ENCODE data around the gene BLZF1. TPM values are rescaled to one million over a fixed set of nuclear protein-coding genes. Genes with fewer than 3 reads are reported as not detected.

Gene BLZF1
- total RNA-seq, 5 donors from 2014 or later (not counting 1 experiment from before 2014, with no cell fraction given) = 11.4 to 16.6 (median 15.6) TPM

DNA sequence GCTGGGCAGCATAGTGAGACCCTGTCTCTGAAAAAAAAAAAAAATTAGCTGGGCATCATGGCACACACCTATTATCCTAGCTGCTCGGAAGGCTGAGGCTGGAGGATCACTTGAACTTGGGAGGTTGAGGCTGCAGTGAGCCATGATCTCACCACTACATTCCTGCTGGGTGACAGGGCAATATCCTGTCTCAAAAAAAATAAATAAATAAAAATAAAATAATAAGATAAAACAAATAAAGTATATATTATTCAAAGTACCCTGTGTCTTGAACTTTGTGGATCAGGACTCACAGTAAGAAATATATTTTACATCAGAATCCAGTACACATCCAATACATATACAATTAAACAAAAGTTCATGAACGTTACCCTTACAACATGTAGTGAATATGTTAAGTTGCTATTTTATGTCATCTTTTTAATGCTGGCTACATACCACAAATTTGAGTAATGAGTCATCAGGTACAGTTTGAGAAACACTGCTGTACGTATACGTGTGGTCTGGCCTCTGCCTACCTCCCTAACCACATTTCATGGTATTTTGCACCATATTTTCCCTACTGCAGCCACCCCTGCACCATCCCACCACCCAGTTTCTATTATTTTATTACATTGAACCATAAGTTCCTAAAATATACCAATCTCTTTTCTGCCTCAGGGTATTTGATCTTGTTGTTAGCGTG is 4.8 kb upstream of the BLZF1 start:
- peaks cover 3% of the 10 kb centered on the region for H3K36me3 Mint-ChIP-seq
- H3K4me1 Mint-ChIP-seq = peaks cover 19 to 26% (median 23%) of the 10 kb centered on the region in 3 donors
- peaks cover 0 to 6% (median 5%) of the 10 kb centered on the region in 3 donors for H3K9me3 Mint-ChIP-seq
- Histone ChIP-seq H3K4me1 (ENCODE audit: control insufficient read depth in 1 of 2, extremely low read depth in 1 of 2, insufficient read depth in 2 of 2, low read length in 2 of 2) (peaks cover 4 to 5% of the 10 kb centered on the region in 2 experiments), H3K36me3 (ENCODE audit: control insufficient read depth in 2 of 2, extremely low read depth in 1 of 2, insufficient read depth in 1 of 2, low read length in 1 of 2) (peaks cover 0 to 3% of the 10 kb centered on the region in 2 donors), H3K4me3 (ENCODE audit: control insufficient read depth in 1 of 2, extremely low read depth in 1 of 2, low read length in 1 of 2) (no peak overlapping the region), H3K27me3 (replicated peaks in 1 of 2; ENCODE audit: control insufficient read depth in 2 of 2, extremely low read depth in 1 of 2, insufficient read depth in 2 of 2, low read length in 1 of 2) (no peaks in the 10 kb centered on the region), H3K9me3 (peaks cover 2% of the 10 kb centered on the region), H3K27ac (ENCODE audit: low read length) (no peak overlapping the region)
- peak overlapping the region; percentile 71 to 76 for H3K27ac Mint-ChIP-seq
- ATAC-seq (replicated peaks in 1 of 4) (no peak), DNase-seq (peak in 2 of 35 experiments; percentile 1 to 34)
- no peak overlapping the region for H3K4me3 Mint-ChIP-seq
- 27% methylated on average over 2 of the region's 5 CpGs for WGBS (ENCODE audit: insufficient coverage)
- POLR2A ChIA-PET = interaction anchor here in 1 of 2 donors (0.7 kb wide), 1 partner anchor 12 kb away, joined by 6 read pairs; no protein-coding TSS in a partner anchor
- CTCF ChIA-PET = interaction anchor here (0.7 to 1.4 kb wide), 2 partner anchors 15 to 1865 kb away, joined by 3 to 5 read pairs; no protein-coding TSS in a partner anchor
- no peaks in the 10 kb centered on the region for H3K27me3 Mint-ChIP-seq

DNA sequence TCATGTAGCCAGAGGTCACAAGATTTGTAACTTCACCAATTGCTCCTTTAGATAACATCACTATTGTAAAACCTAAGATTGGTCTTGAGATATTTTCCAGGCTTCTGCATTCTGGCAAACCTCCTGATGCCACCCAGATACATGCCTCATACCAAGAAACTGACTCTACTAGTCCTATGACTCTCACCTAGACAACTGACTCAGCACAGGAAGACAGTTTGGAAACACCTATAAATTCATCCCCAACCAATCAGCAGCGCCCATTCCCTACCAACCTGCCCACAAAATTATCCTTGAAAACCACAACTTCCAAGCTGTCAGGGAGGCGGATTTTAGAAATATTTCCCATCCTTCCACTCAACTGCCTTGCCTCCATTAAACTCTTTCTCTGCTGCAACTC is 3.0 kb upstream of the BLZF1 start:
- H3K9me3 ChIP-seq = peaks cover 2% of the 10 kb centered on the region
- H3K4me1 Mint-ChIP-seq = peaks cover 19 to 34% (median 32%) of the 10 kb centered on the region in 3 donors
- H3K4me1 ChIP-seq (ENCODE audit: control insufficient read depth in 1 of 2, extremely low read depth in 1 of 2, insufficient read depth in 2 of 2, low read length in 2 of 2) = peaks cover 4 to 17% of the 10 kb centered on the region in 2 experiments
- H3K27me3 ChIP-seq (replicated peaks in 1 of 2; ENCODE audit: control insufficient read depth in 2 of 2, extremely low read depth in 1 of 2, insufficient read depth in 2 of 2, low read length in 1 of 2) = no peaks in the 10 kb centered on the region
- WGBS (ENCODE audit: insufficient coverage) = 88% methylated on average over 2 of the region's 2 CpGs
- H3K27ac Mint-ChIP-seq = no peak overlapping the region
- no peak for ATAC-seq (replicated peaks in 1 of 4)
- peaks cover 0 to 3% of the 10 kb centered on the region in 2 donors for H3K36me3 ChIP-seq (ENCODE audit: control insufficient read depth in 2 of 2, extremely low read depth in 1 of 2, insufficient read depth in 1 of 2, low read length in 1 of 2)
- H3K27ac ChIP-seq (ENCODE audit: low read length) = no peak overlapping the region
- no peak overlapping the region for H3K4me3 ChIP-seq (ENCODE audit: control insufficient read depth in 1 of 2, extremely low read depth in 1 of 2, low read length in 1 of 2)
- no peak for DNase-seq
- no peaks in the 10 kb centered on the region for H3K27me3 Mint-ChIP-seq
- H3K4me3 Mint-ChIP-seq = no peak overlapping the region
- ChIA-PET CTCF (interaction anchor here in 1 of 2 donors (0.7 to 1.0 kb wide), 2 partner anchors 26 to 924 kb away, joined by 3 read pairs; no protein-coding TSS in a partner anchor), POLR2A (no interaction called here)
- H3K9me3 Mint-ChIP-seq = peaks cover 0 to 6% (median 5%) of the 10 kb centered on the region in 3 donors
- peaks cover 6% of the 10 kb centered on the region for H3K36me3 Mint-ChIP-seq

DNA sequence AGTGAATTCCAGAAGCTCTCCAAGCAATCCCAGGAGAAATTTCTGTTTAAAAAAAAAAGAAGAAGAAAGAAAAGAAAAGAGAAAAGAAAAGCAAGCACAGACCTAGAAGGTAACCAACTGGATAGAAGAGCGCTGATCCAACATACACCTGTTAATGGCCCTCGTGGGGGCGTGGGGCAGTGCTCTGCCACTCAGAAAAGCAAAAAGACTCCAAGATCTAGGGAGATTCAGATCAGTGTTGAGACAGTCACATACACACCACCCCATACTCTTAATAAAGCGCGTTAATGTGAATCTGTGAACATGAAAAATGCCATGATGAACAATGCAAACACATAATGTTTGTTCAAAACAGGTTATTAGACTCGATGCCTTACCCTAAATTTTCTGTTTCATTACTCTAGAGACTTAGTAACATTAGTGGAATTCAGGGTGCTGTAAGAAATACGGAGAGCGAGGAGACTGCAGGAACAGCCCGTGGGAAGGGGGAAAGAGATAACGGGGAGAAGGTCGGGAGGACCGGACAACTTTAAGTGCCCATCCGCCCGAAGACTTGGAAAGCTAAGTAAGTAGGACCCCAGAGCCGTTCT is 804 bp upstream of the BLZF1 start:
- Mint-ChIP-seq H3K9me3 (peaks cover 0 to 6% (median 5%) of the 10 kb centered on the region in 3 donors), H3K4me1 (peaks cover 21 to 46% (median 41%) of the 10 kb centered on the region in 3 donors), H3K27ac (no peak overlapping the region), H3K4me3 (no peak overlapping the region), H3K36me3 (peaks cover 20% of the 10 kb centered on the region), H3K27me3 (no peaks in the 10 kb centered on the region)
- ATAC-seq (replicated peaks in 1 of 4) (no peak), DNase-seq (peak in 1 of 35 experiments; percentile 7)
- POLR2A ChIA-PET = interaction anchor here in 1 of 2 donors (0.6 to 1.1 kb wide), 2 partner anchors 527 to 1024 kb away, joined by 3 to 4 read pairs; partner anchors contain the start of gene SCYL3
- Histone ChIP-seq H3K4me3 (ENCODE audit: control insufficient read depth in 1 of 2, extremely low read depth in 1 of 2, low read length in 1 of 2) (peak overlapping the region; percentile 69 to 77), H3K4me1 (ENCODE audit: control insufficient read depth in 1 of 2, extremely low read depth in 1 of 2, insufficient read depth in 2 of 2, low read length in 2 of 2) (peaks cover 4 to 31% of the 10 kb centered on the region in 2 experiments), H3K27me3 (replicated peaks in 1 of 2; ENCODE audit: control insufficient read depth in 2 of 2, extremely low read depth in 1 of 2, insufficient read depth in 2 of 2, low read length in 1 of 2) (no peaks in the 10 kb centered on the region), H3K27ac (ENCODE audit: low read length) (peak overlapping the region; percentile 84), H3K9me3 (peaks cover 2% of the 10 kb centered on the region), H3K36me3 (ENCODE audit: control insufficient read depth in 2 of 2, extremely low read depth in 1 of 2, insufficient read depth in 1 of 2, low read length in 1 of 2) (peaks cover 0 to 7% of the 10 kb centered on the region in 2 donors)
- CTCF ChIA-PET = interaction anchor here (0.6 to 3.0 kb wide), 7 partner anchors 18 to 1024 kb away, joined by 3 to 31 read pairs (median 3); partner anchors contain the start of gene METTL18 (in 1 of the 2)
- WGBS (ENCODE audit: insufficient coverage) = 0% methylated on average over 1 of the region's 15 CpGs

DNA sequence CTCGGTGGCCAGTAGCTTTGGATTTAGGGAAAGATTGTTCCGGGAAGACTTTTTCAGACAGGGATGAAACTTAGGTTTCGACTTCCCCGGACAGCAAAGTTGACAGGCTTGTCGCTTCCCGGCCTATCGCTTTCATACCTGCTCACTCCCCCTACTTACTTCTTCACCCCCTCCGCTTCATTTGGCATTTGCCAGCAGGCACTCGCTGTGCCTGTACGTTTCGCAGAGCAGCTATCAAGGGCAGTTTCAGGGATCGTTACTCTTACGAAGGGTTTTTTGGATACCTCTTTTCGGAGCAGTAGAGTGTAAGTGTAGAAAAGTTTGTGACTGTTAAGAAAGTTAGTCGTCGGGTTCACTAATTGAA is 393 bp downstream of the BLZF1 start:
- Histone ChIP-seq H3K4me3 (ENCODE audit: control insufficient read depth in 1 of 2, extremely low read depth in 1 of 2, low read length in 1 of 2) (peak overlapping the region; percentile 69 to 77), H3K36me3 (ENCODE audit: control insufficient read depth in 2 of 2, extremely low read depth in 1 of 2, insufficient read depth in 1 of 2, low read length in 1 of 2) (peaks cover 0 to 4% of the 10 kb centered on the region in 2 donors), H3K9me3 (peaks cover 2% of the 10 kb centered on the region), H3K27me3 (replicated peaks in 1 of 2; ENCODE audit: control insufficient read depth in 2 of 2, extremely low read depth in 1 of 2, insufficient read depth in 2 of 2, low read length in 1 of 2) (no peaks in the 10 kb centered on the region), H3K27ac (ENCODE audit: low read length) (peak overlapping the region; percentile 84), H3K4me1 (ENCODE audit: control insufficient read depth in 1 of 2, extremely low read depth in 1 of 2, insufficient read depth in 2 of 2, low read length in 2 of 2) (peaks cover 4 to 31% of the 10 kb centered on the region in 2 experiments)
- WGBS (ENCODE audit: insufficient coverage) = under 1% methylated on average over 13 of the region's 16 CpGs
- ATAC-seq (replicated peaks in 1 of 4) (no peak), DNase-seq (peak in 25 of 35 experiments; percentile 2 to 54 (median 13))
- peaks cover 0 to 6% (median 5%) of the 10 kb centered on the region in 3 donors for H3K9me3 Mint-ChIP-seq
- ChIA-PET POLR2A (interaction anchor here (0.6 to 1.1 kb wide), 2 partner anchors 525 to 526 kb away, joined by 3 to 4 read pairs; partner anchors contain the start of gene SCYL3 (in 1 of the 2)), CTCF (interaction anchor here (0.6 to 3.0 kb wide), 7 partner anchors 19 to 1026 kb away, joined by 3 to 31 read pairs (median 3); no protein-coding TSS in a partner anchor)
- peaks cover 24% of the 10 kb centered on the region for H3K36me3 Mint-ChIP-seq
- H3K4me1 Mint-ChIP-seq = peaks cover 25 to 41% (median 36%) of the 10 kb centered on the region in 3 donors
- H3K4me3 Mint-ChIP-seq = no peak overlapping the region
- H3K27me3 Mint-ChIP-seq = no peaks in the 10 kb centered on the region
- H3K27ac Mint-ChIP-seq = no peak overlapping the region

DNA sequence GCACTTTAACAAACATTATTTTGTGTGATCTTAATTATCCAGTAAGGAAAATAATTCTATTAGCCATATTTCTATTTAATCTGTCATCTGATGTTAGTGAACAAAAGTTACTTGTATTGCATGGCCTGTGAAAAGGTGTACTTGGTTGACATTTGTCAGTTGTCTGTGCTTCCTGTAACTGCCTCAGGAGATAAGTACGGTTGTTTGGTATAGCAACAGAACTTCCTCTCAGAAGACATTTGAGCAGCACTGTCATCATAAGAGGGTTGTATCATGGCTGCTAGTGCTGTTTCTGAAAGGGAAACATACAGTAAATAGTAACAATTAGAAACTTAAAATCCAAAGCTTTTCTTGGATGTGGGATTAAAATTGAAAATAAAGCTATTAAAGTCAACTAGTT is 3.4 kb downstream of the BLZF1 start:
- Mint-ChIP-seq H3K27me3 (no peaks in the 10 kb centered on the region), H3K36me3 (peaks cover 31% of the 10 kb centered on the region), H3K27ac (no peak overlapping the region), H3K9me3 (no peaks in the 10 kb centered on the region), H3K4me1 (peaks cover 16 to 31% (median 30%) of the 10 kb centered on the region in 3 donors), H3K4me3 (no peak overlapping the region)
- ATAC-seq (replicated peaks in 1 of 4) (no peak), DNase-seq (peak in 1 of 35 experiments; percentile 33)
- Histone ChIP-seq H3K27ac (ENCODE audit: low read length) (peak overlapping the region; percentile 4), H3K9me3 (no peaks in the 10 kb centered on the region), H3K4me1 (ENCODE audit: control insufficient read depth in 1 of 2, extremely low read depth in 1 of 2, insufficient read depth in 2 of 2, low read length in 2 of 2) (peaks cover 4 to 31% of the 10 kb centered on the region in 2 experiments), H3K4me3 (ENCODE audit: control insufficient read depth in 1 of 2, extremely low read depth in 1 of 2, low read length in 1 of 2) (no peak overlapping the region), H3K36me3 (ENCODE audit: control insufficient read depth in 2 of 2, extremely low read depth in 1 of 2, insufficient read depth in 1 of 2, low read length in 1 of 2) (peaks cover 0 to 6% of the 10 kb centered on the region in 2 donors), H3K27me3 (replicated peaks in 1 of 2; ENCODE audit: control insufficient read depth in 2 of 2, extremely low read depth in 1 of 2, insufficient read depth in 2 of 2, low read length in 1 of 2) (no peaks in the 10 kb centered on the region)
- CTCF ChIA-PET = interaction anchor here in 1 of 2 donors (0.5 kb wide), 1 partner anchor 119 kb away, joined by 4 read pairs; no protein-coding TSS in a partner anchor
- POLR2A ChIA-PET = interaction anchor here in 1 of 2 donors (0.5 kb wide), 1 partner anchor 322 kb away, joined by 5 read pairs; no protein-coding TSS in a partner anchor
- 20% methylated on average over 1 of the region's 1 CpG for WGBS (ENCODE audit: insufficient coverage)

DNA sequence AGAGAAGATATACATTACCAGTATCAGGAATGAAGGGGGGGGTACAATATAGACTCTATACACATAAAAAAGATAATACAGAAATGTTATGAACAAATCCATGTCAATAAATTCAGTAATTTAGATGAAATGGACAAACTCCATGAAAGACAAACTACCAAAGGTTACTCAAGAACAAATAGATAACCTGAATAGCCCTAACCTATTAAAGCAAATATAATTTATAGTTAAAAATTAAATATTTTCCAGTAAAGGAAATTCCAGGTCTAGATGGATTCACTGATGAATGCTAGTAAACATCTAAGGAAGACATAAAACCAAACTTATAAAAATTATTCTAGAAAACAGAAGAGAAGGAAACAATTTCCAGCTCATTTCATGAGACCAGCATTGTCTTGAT is 13.2 kb downstream of the BLZF1 start:
- POLR2A ChIA-PET = no interaction called here
- no peak overlapping the region for H3K27ac Mint-ChIP-seq
- no peaks in the 10 kb centered on the region for H3K27me3 Mint-ChIP-seq
- no peak for DNase-seq
- peaks cover 0 to 2% (median 0%) of the 10 kb centered on the region in 3 donors for H3K4me1 Mint-ChIP-seq
- Histone ChIP-seq H3K4me3 (ENCODE audit: control insufficient read depth in 1 of 2, extremely low read depth in 1 of 2, low read length in 1 of 2) (no peak overlapping the region), H3K36me3 (ENCODE audit: control insufficient read depth in 2 of 2, extremely low read depth in 1 of 2, insufficient read depth in 1 of 2, low read length in 1 of 2) (peaks cover 6 to 73% of the 10 kb centered on the region in 2 donors), H3K27ac (ENCODE audit: low read length) (no peak overlapping the region), H3K9me3 (no peaks in the 10 kb centered on the region), H3K4me1 (ENCODE audit: control insufficient read depth in 1 of 2, extremely low read depth in 1 of 2, insufficient read depth in 2 of 2, low read length in 2 of 2) (no peaks in the 10 kb centered on the region), H3K27me3 (replicated peaks in 1 of 2; ENCODE audit: control insufficient read depth in 2 of 2, extremely low read depth in 1 of 2, insufficient read depth in 2 of 2, low read length in 1 of 2) (no peaks in the 10 kb centered on the region)
- H3K9me3 Mint-ChIP-seq = no peaks in the 10 kb centered on the region
- H3K36me3 Mint-ChIP-seq = peaks cover 49% of the 10 kb centered on the region
- H3K4me3 Mint-ChIP-seq = no peak overlapping the region
- CTCF ChIA-PET = interaction anchor here in 1 of 2 donors (0.6 kb wide), 1 partner anchor 26 kb away, joined by 5 read pairs; no protein-coding TSS in a partner anchor
- ATAC-seq (replicated peaks in 1 of 4) = no peak

Measured in T-cell (primary cell).